Spleen (tissue), 11 donors: ENCODE results near the gene CSGALNACT2. TPM values are rescaled to one million over a fixed set of nuclear protein-coding genes. Genes with fewer than 3 reads are reported as not detected.

Source experiments
- DNase-seq: peaks from one replicate; pipeline ENCODE4 v3.0.0-alpha.2; 2020
- H3K27ac ChIP-seq, 8 donors: fragments of 200-600 bp; sonication (generic) in 7 of 8; 1 replicate in 4 of 8; 2 replicates in 4 of 8; pipeline versions ENCODE4 v1.5.0 to v1.8.0; 2016 to 2021; ENCODE audit warnings: inconsistent platforms in 4 of 8, mild to moderate bottlenecking in 4 of 8, moderate library complexity in 1 of 8
- H3K27me3 ChIP-seq, 7 donors: fragments of 200-600 bp; sonication (generic) in 6 of 7; replicated peaks in 1 of 7; 1 replicate in 4 of 7; 2 replicates in 3 of 7; pipeline versions ENCODE4 v1.5.0 to v1.8.0; 2016 to 2021; ENCODE audit warnings: inconsistent platforms in 3 of 7, mild to moderate bottlenecking in 1 of 7
- H3K36me3 ChIP-seq, 6 donors: fragments of 200-600 bp; sonication (generic) in 5 of 6; 1 replicate in 4 of 6; 2 replicates in 2 of 6; pipeline versions ENCODE4 v1.5.0 to v1.8.0; 2016 to 2021; ENCODE audit warnings: inconsistent platforms in 2 of 6
- H3K4me1 ChIP-seq, 6 donors: fragments of 200-600 bp; sonication (generic) in 5 of 6; 1 replicate in 3 of 6; 2 replicates in 3 of 6; pipeline versions ENCODE4 v1.5.0 to v1.8.0; 2016 to 2021; ENCODE audit warnings: inconsistent platforms in 3 of 6
- H3K4me3 ChIP-seq, 8 donors: fragments of 200-600 bp; sonication (generic) in 7 of 8; 1 replicate in 4 of 8; 2 replicates in 4 of 8; pipeline versions ENCODE4 v1.5.0 to v1.8.0; 2016 to 2021; ENCODE audit warnings: inconsistent platforms in 4 of 8, mild to moderate bottlenecking in 4 of 8, moderate library complexity in 2 of 8
- H3K9me3 ChIP-seq, 8 donors: fragments of 200-600 bp; sonication (generic) in 7 of 8; 1 replicate in 4 of 8; 2 replicates in 4 of 8; pipeline versions ENCODE4 v1.5.0 to v1.8.0; 2016 to 2021; ENCODE audit warnings: inconsistent platforms in 4 of 8
- CTCF ChIP-seq, 11 experiments: fragments of 200-600 bp in 7 of 11; fragments of 450-650 bp in 4 of 11; sonication (generic) in 4 of 11; IDR thresholded peaks in 8 of 11; conservative IDR thresholded peaks in 3 of 11; 1 replicate in 7 of 11; 2 replicates in 4 of 11; pipeline versions ENCODE4 v1.4.0 to v1.8.0; 2016 to 2021; ENCODE audit warnings: antibody characterized with exemption in 11 of 11, inconsistent platforms in 4 of 11, mild to moderate bottlenecking in 1 of 11
- POLR2A ChIP-seq, 3 donors: fragments of 450-650 bp; IDR thresholded peaks; one replicate each; pipeline ENCODE4 v1.5.1; 2017; ENCODE audit warnings: antibody characterized with exemption in 3 of 3, mild to moderate bottlenecking in 1 of 3
- POLR2AphosphoS5 ChIP-seq, 3 donors: sonication (generic); formaldehyde crosslinking; IDR thresholded peaks; one replicate each; pipeline ENCODE4 v1.5.1; 2017; ENCODE audit warnings: antibody characterized with exemption in 3 of 3
- WGBS, 5 donors: extraction: QIAGEN DNeasy Blood & Tissue Kit in 3 of 5; methylation state at CpG; one replicate each; pipeline versions ENCODE4 v1.1.5 to v1.1.7; 2013 to 2018; 5-methylcytosine and 5-hydroxymethylcytosine counted together
- intact Hi-C: fragments of 100-400 bp; cut with DNase I; formaldehyde crosslinking; loops from one replicate; pipeline ENCODE4 v1.15.0; 2023; ENCODE audit warnings: low total_unique reads
- polyA plus RNA-seq, 3 donors: library from polyadenylated mRNA; stranded (reverse); fragments of 200-250 nt; gene quantifications; one replicate each; pipeline ENCODE4 v1.2.1, GENCODE V29; 2013
- total RNA-seq, 7 donors: library from RNA; depleted of rRNA in 3 of 7; stranded (reverse); fragments of >200 nt in 3 of 7; fragmentation: NEBNext Ultra II Directional in 4 of 7; extraction: Animal tissue kit (Norgen Biotek cat#: 25700) in 4 of 7; gene quantifications; one replicate each; pipeline versions ENCODE4 v1.1.0 to v1.2.1, GENCODE V29; 2016 to 2021
- donor health status: healthy with polysubstance abuse.
- donor health status: DM: no; HTN: no; CAD: no; lungs with moderate emphysema.
- donor health status: DM: no; HTN: no; CAD: no.
- donor health status: Bipolar disorder and iron deficiency.
- donor health status: healthy.
- donor health status: DM: no; HTN: no; CAD: no.
- donor health status: DM: yes; HTN: yes; CAD: no.

CSGALNACT2 gene
- total and polyA plus RNA-seq, 10 donors: 8.1 to 77.1 (median 34.2) TPM

- WGBS, 5 donors: 77 to 88% (median 87%) methylated on average over 16 to 17 of the region's 17 CpGs
- peak; percentile 72 for DNase-seq
Measured at GRCh38 chr10:43111921-43112607, 26.2 kb upstream of the CSGALNACT2 start.

GRCh38 chr10:43112608-43112961 is 25.7 kb upstream of the CSGALNACT2 start:
- Histone ChIP-seq H3K27me3 (no peaks in the 10 kb centered on the region), H3K36me3 (no peaks in the 10 kb centered on the region), H3K9me3 (no peaks in the 10 kb centered on the region), H3K27ac (no peak overlapping the region), H3K4me3 (no peak overlapping the region), H3K4me1 (peaks cover 0 to 14% (median 0%) of the 10 kb centered on the region in 6 donors)
- DNase-seq: no peak
- intact Hi-C loops: no loop called here
- no peak for TF ChIP-seq POLR2AphosphoS5 (IDR thresholded peaks at IDR 0.05)
- no peak for TF ChIP-seq CTCF (IDR thresholded peaks at IDR 0.05 in 8 of 11, conservative IDR thresholded peaks at IDR 0.05 in 3 of 11)
- TF ChIP-seq POLR2A (IDR thresholded peaks at IDR 0.05): no peak
- WGBS, 5 donors: 67 to 97% (median 91%) methylated on average over 1 to 7 of the region's 7 CpGs

More at GRCh38 chr10:43111921-43112607, 26.2 kb upstream of the CSGALNACT2 start:
- H3K27me3 ChIP-seq: no peaks in the 10 kb centered on the region
- intact Hi-C loops: no loop called here
- no peak for TF ChIP-seq POLR2A (IDR thresholded peaks at IDR 0.05)
- TF ChIP-seq CTCF (IDR thresholded peaks at IDR 0.05 in 8 of 11, conservative IDR thresholded peaks at IDR 0.05 in 3 of 11): no peak
- no peak for TF ChIP-seq POLR2AphosphoS5 (IDR thresholded peaks at IDR 0.05)
- no peak overlapping the region for H3K4me3 ChIP-seq
- H3K9me3 ChIP-seq: no peaks in the 10 kb centered on the region
- peaks cover 0 to 14% (median 0%) of the 10 kb centered on the region in 6 donors for H3K4me1 ChIP-seq
- H3K27ac ChIP-seq: no peak overlapping the region
- H3K36me3 ChIP-seq: no peaks in the 10 kb centered on the region

GRCh38 chr10:43113201-43114087 is 24.8 kb upstream of the CSGALNACT2 start:
- TF ChIP-seq POLR2A (IDR thresholded peaks at IDR 0.05): no peak
- TF ChIP-seq CTCF (IDR thresholded peaks at IDR 0.05 in 8 of 11, conservative IDR thresholded peaks at IDR 0.05 in 3 of 11): no peak
- no peak for TF ChIP-seq POLR2AphosphoS5 (IDR thresholded peaks at IDR 0.05)
- H3K27me3 ChIP-seq: no peaks in the 10 kb centered on the region
- H3K36me3 ChIP-seq: no peaks in the 10 kb centered on the region
- H3K27ac ChIP-seq: no peak overlapping the region
- peak; percentile 54 for DNase-seq
- no peaks in the 10 kb centered on the region for H3K9me3 ChIP-seq
- intact Hi-C loops: no loop called here
- WGBS, 5 donors: 75 to 84% (median 78%) methylated on average over 7 to 16 of the region's 16 CpGs
- no peak overlapping the region for H3K4me3 ChIP-seq
- H3K4me1 ChIP-seq: peaks cover 0 to 14% (median 0%) of the 10 kb centered on the region in 6 donors
